ENCODE measurements around the gene LRRC8C.

Gene LRRC8C

DNA sequence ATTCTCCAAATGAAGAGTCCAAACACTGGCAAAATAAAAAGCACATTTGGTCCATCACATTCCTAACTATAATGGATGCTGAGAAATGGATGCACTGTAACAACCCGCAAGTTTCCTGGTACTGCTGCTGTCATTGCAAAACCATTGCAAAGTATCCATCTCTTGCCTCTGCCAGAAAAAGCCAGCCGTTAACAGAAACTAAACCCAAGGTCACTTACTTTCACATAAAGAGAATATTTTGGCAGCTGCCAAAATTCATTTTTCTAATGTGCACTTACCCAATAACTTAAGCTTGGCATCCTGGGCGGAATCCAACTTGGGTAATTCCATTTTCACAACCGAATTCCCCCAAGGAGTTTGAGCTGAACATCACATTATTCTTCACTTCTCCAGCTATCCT, 110.9 kb downstream of the LRRC8C start:
- no peak overlapping the region for H3K27ac ChIP-seq
- no peak for TF ChIP-seq ZFX (IDR thresholded peaks at IDR 0.05; ENCODE audit: borderline replicate concordance)
- TF ChIP-seq, protein P1, sequence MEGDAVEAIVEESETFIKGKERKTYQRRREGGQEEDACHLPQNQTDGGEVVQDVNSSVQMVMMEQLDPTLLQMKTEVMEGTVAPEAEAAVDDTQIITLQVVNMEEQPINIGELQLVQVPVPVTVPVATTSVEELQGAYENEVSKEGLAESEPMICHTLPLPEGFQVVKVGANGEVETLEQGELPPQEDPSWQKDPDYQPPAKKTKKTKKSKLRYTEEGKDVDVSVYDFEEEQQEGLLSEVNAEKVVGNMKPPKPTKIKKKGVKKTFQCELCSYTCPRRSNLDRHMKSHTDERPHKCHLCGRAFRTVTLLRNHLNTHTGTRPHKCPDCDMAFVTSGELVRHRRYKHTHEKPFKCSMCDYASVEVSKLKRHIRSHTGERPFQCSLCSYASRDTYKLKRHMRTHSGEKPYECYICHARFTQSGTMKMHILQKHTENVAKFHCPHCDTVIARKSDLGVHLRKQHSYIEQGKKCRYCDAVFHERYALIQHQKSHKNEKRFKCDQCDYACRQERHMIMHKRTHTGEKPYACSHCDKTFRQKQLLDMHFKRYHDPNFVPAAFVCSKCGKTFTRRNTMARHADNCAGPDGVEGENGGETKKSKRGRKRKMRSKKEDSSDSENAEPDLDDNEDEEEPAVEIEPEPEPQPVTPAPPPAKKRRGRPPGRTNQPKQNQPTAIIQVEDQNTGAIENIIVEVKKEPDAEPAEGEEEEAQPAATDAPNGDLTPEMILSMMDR (IDR thresholded peaks at IDR 0.05): no peak

DNA sequence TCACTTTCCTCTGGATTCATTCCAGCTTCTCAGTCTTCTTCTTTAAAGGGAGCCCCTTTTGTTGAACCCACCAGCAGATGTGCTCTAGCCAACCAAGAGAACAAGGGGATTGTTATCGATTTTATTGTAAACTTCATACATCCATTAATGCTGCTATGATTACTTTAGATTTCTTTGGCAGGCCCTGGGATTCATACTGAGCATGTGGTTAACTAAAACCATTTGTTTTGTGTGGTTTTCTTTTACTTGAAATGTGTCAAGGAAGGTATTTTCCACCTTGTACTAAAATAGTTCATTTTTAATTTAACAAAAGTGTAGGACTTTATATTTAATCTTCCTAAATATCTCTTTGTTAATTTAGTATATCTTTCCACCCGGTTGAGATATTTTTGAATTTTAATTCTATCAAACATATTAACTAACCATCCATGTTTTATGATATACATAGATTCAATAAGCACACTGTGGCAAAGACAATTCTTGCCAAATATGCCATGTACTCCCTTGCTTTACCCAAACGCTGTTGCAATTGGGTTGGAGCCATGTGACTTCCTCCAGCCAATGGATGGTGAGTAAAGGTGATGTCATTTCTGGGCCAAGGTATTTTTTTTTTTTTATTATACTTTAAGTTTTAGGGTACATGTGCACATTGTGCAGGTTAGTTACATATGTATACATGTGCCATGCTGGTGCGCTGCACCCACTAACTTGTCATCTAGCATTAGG, 113.7 kb downstream of the LRRC8C start:
- TF ChIP-seq, protein P1 (IDR thresholded peaks at IDR 0.05): no peak
- no peak for TF ChIP-seq ZFX (IDR thresholded peaks at IDR 0.05; ENCODE audit: borderline replicate concordance)

DNA sequence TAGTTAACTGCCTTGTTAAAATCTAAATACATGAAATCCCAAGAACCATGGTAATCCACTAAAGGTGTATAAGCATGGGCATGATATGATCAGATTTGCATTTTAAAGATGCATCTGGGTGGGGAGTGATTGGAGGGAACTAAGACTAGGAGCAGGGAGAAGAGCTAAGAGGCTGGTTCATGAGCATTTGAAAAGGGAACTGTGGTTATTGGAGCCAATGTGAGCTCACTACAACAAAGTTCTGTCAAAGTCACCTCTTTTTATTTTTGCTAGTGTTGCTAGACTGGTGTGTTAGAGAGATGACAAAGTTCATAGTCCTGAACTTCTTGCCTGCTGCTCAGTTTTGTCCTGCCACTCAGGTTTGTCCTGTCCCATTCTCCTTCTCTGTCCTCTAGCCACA, 120.8 kb downstream of the LRRC8C start:
- H3K27ac ChIP-seq: no peak overlapping the region
- TF ChIP-seq, protein P1 (IDR thresholded peaks at IDR 0.05): no peak
- TF ChIP-seq ZFX (IDR thresholded peaks at IDR 0.05; ENCODE audit: borderline replicate concordance): no peak

More for the DNA sequence above, 113.7 kb downstream of the LRRC8C start:
- H3K27ac ChIP-seq: no peak overlapping the region

DNA sequence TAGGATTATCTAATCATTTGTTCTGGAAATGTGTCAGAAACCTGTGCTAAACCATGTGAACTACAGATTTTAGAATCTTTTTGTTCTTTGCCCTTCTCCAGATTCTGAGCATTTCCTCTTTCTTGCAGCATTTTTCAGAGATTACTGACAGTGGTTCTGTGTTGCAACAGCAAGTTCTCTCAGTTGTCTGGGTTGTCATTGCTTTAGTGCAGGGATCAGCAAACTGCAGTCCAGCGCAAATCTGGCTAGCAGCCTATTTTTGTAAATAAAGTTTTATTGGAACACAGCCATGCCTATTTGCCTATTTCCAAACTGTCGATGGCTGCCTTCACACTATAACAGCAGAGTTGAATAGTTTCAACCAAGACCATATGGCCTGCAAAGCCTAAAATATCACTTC, 121.6 kb downstream of the LRRC8C start:
- no peak overlapping the region for H3K27ac ChIP-seq
- TF ChIP-seq, protein P1 (IDR thresholded peaks at IDR 0.05): no peak
- TF ChIP-seq ZFX (IDR thresholded peaks at IDR 0.05; ENCODE audit: borderline replicate concordance): no peak

DNA sequence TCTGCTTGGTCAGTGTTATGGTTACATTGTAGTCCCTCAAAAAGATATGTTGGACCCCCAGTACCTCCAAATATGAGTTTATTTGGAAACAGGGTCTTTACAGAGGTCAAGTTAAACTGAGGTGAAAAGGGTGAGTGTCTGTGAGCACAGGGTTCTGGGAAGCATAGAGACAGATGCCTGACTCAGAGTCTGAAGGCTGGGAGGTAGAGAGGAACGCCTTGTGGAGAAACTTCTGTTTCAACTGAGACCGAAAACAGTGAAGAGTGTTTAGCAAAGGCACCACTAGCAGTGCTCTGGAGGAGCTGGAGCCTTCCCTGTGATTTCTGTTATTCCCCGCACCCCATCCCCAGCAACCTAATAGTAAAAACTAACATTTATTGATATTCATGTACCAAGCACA, 122.7 kb downstream of the LRRC8C start:
- TF ChIP-seq, protein P1 (IDR thresholded peaks at IDR 0.05): no peak
- TF ChIP-seq ZFX (IDR thresholded peaks at IDR 0.05; ENCODE audit: borderline replicate concordance): no peak
- H3K27ac ChIP-seq: no peak overlapping the region

DNA sequence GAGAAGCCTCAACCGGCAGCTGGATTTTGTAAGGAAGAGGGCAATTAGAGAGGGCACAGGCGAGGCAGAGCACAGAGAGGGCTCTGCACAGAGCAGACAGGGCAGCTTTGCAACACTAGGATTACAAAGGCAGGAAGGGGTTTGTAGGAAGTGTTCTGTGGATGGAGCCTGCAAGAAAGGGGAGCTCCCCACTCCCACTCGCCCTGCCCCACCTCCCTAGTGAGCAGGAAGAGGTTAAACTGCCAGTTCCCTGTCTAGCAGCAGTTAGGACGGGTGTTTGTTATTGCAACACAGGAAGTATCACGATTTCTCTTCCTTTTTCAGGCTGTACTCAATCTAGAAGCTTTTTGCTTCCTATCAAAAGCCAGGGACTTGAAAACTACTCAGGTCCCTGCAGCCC, 124.6 kb downstream of the LRRC8C start:
- no peak overlapping the region for H3K27ac ChIP-seq
- TF ChIP-seq ZFX (IDR thresholded peaks at IDR 0.05; ENCODE audit: borderline replicate concordance): no peak
- TF ChIP-seq, protein P1 (IDR thresholded peaks at IDR 0.05): no peak

DNA sequence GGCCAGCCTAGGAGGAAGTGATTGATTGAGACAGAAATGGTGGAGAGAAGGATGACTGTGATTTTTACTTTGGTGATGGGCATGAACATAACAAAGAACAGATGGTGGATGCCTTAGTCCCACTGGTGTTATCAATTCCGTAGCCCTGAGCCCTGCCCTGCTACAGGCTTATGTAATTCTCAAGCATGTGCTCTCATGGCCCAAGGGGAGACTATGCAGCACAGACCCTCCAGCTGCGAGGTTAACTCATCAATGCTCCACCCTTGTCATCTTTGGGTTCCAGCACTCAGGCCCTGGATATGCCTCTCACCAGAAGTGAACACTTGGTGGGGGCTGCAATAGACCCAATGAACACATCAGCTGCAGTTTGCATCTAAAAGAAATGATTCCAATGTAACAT, 125.2 kb downstream of the LRRC8C start:
- no peak overlapping the region for H3K27ac ChIP-seq

More for the DNA sequence above, 125.2 kb downstream of the LRRC8C start:
- TF ChIP-seq ZFX (IDR thresholded peaks at IDR 0.05; ENCODE audit: borderline replicate concordance): no peak
- TF ChIP-seq, protein P1 (IDR thresholded peaks at IDR 0.05): no peak
